ENCODE data around the gene KLHL29. TPM values are rescaled to one million over a fixed set of nuclear protein-coding genes. Genes with fewer than 3 reads are reported as not detected.

Gene KLHL29
- total RNA-seq, 1 experiment from 2014 or later = 3.8 TPM

DNA sequence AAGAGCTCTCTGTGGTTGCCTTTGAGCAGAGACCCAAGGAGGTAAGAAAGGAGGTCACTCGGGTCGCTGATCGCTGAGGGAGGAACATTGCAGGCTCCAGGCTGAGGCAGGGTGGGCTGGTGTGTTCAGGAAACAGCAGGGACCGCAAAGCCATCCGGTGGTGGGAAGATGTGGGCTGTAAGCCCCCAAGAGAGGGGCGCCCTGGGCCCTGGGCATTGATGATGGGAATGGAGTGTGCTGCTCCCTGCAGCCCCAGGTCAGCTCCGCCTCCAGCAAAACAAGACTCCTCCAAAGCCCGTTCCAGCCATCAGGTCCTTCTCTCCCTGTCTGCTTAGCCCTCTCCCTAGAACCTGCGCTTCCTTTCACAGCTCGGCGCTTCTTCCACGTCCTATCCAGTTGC is 229.7 kb downstream of the KLHL29 start:
- H3K27me3 ChIP-seq (ENCODE audit: low read length) = no peaks in the 10 kb centered on the region
- H3K79me2 ChIP-seq (ENCODE audit: low read length) = no peaks in the 10 kb centered on the region
- H3K4me3 ChIP-seq (ENCODE audit: low read length) = no peak overlapping the region
- no peak overlapping the region for H3K27ac ChIP-seq (ENCODE audit: low read length)
- H3K4me1 ChIP-seq (ENCODE audit: low read length) = no peaks in the 10 kb centered on the region
- H3K9ac ChIP-seq (ENCODE audit: low read length) = no peak overlapping the region
- DNase-seq = no peak
- H3K36me3 ChIP-seq (ENCODE audit: insufficient read depth, low read length) = no peaks in the 10 kb centered on the region
- no peak overlapping the region for H3K4me2 ChIP-seq (ENCODE audit: low read depth, low read length, poor library complexity, severe bottlenecking)
- H4K20me1 ChIP-seq (ENCODE audit: insufficient read depth, low read depth, low read length) = no peaks in the 10 kb centered on the region; the same call in 1 of the 2 replicates
- H3K9me2 ChIP-seq (replicated peaks; ENCODE audit: insufficient read depth, low read length) = no peaks in the 10 kb centered on the region
- no peak overlapping the region for H2AFZ ChIP-seq (ENCODE audit: low read length)
- H3K9me3 ChIP-seq (ENCODE audit: low read length) = no peaks in the 10 kb centered on the region

DNA sequence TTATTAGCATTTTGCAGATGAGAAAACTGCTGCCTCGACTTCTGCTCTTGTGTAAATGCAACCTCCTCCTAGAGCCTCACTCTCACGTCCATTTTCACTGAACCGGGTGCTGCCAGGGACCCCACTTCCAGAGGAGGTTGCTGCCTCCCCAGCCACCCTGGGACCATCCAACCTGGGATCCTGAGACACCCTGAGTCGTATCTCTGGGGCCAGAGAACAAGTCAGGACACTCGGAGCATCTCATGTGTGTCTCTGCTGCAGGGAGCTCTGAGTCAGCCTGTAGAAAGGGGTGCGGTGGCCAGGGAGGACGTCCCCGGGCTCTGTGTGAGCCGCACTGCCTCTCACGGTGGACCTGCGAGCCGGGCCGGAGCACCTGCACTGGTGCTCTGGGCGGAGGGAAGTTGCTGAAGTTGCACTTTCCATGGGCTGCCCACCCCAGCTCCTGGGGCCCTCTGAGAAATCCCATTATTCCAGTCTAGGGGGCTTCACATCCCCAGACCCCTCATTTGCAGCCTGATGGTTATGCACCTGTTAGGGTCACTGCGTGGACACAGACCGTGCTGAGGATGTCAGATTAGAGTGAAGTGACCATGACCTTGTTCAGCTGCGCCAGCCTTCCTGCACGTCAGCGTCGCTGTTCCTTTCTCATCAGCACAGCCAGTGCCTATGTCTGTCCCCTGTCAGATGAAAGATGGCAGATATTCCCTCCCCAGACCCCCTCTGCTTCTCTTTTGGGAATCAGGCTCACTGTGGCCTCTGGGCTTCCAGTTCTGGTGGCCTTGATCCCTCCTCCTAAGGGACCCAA is 230.4 kb downstream of the KLHL29 start:
- no peaks in the 10 kb centered on the region for H3K9me2 ChIP-seq (replicated peaks; ENCODE audit: insufficient read depth, low read length)
- H3K27ac ChIP-seq (ENCODE audit: low read length) = no peak overlapping the region
- H3K79me2 ChIP-seq (ENCODE audit: low read length) = no peaks in the 10 kb centered on the region
- H2AFZ ChIP-seq (ENCODE audit: low read length) = no peak overlapping the region
- H3K4me3 ChIP-seq (ENCODE audit: low read length) = no peak overlapping the region
- DNase-seq = no peak
- H3K9ac ChIP-seq (ENCODE audit: low read length) = no peak overlapping the region
- H3K27me3 ChIP-seq (ENCODE audit: low read length) = no peaks in the 10 kb centered on the region
- H3K4me2 ChIP-seq (ENCODE audit: low read depth, low read length, poor library complexity, severe bottlenecking) = no peak overlapping the region
- H3K9me3 ChIP-seq (ENCODE audit: low read length) = no peaks in the 10 kb centered on the region
- no peaks in the 10 kb centered on the region for H3K4me1 ChIP-seq (ENCODE audit: low read length)
- H4K20me1 ChIP-seq (ENCODE audit: insufficient read depth, low read depth, low read length) = no peaks in the 10 kb centered on the region; the same call in 1 of the 2 replicates
- H3K36me3 ChIP-seq (ENCODE audit: insufficient read depth, low read length) = no peaks in the 10 kb centered on the region

DNA sequence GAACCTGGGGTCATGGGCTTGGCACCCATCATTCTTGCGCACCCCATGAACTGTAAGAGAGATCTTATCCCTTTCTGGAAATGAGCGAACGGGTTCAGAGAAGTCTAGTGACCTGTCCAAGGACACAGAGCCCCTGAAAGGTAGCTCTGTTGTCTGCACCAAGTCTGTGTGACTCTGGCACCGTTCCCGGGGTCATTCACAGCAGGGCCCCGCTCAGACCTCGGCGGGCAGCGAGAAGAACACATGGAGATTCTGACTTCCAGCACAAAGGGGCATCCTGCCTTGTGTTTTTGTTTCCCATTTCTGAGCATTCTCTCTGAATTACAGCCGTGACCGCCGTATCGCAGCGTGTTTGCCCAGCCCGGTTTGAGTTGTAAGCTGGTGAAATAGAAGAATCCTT is 231.7 kb downstream of the KLHL29 start:
- no peak overlapping the region for H3K4me2 ChIP-seq (ENCODE audit: low read depth, low read length, poor library complexity, severe bottlenecking)
- H3K36me3 ChIP-seq (ENCODE audit: insufficient read depth, low read length) = no peaks in the 10 kb centered on the region
- no peaks in the 10 kb centered on the region for H3K79me2 ChIP-seq (ENCODE audit: low read length)
- H4K20me1 ChIP-seq (ENCODE audit: insufficient read depth, low read depth, low read length) = no peaks in the 10 kb centered on the region; the same call in 1 of the 2 replicates
- no peaks in the 10 kb centered on the region for H3K27me3 ChIP-seq (ENCODE audit: low read length)
- H3K27ac ChIP-seq (ENCODE audit: low read length) = no peak overlapping the region
- H3K9me2 ChIP-seq (replicated peaks; ENCODE audit: insufficient read depth, low read length) = no peaks in the 10 kb centered on the region
- H3K4me3 ChIP-seq (ENCODE audit: low read length) = no peak overlapping the region
- H3K9me3 ChIP-seq (ENCODE audit: low read length) = no peaks in the 10 kb centered on the region
- no peak overlapping the region for H2AFZ ChIP-seq (ENCODE audit: low read length)
- H3K9ac ChIP-seq (ENCODE audit: low read length) = no peak overlapping the region
- no peak for DNase-seq
- H3K4me1 ChIP-seq (ENCODE audit: low read length) = no peaks in the 10 kb centered on the region

DNA sequence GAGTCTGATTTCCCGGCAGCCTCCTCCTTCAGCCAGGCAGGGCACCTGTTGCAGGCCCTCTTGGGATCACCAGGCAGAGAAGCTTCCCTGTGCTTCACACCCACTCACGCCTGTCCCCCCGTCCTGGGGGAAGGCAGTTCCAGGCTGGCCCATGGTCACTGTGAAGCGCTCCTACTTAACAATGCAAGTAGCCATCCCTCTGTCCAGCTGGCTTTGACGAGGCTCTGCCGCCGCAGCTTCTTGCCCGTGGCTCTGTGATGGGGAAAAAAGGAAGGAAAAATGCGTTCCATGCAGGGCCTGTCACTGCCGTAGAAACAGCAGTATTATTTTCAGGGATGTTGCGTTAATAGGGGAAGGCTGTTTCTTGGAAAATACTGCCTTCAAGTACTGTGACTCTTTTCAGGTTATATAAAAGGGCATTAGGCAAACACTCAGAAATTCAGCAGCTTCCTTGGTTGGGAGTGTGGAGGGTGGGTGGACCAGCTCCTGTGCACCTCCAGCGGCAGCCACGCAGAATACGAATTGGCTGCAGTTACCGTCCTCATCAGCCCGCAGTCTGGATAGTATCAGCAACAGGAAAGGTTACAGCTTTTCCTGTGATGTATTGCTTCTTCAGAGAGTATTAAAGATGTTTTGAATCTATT is 232.3 kb downstream of the KLHL29 start:
- Histone ChIP-seq H3K4me3 (ENCODE audit: low read length) (no peak overlapping the region), H3K9me3 (ENCODE audit: low read length) (no peaks in the 10 kb centered on the region), H3K4me2 (ENCODE audit: low read depth, low read length, poor library complexity, severe bottlenecking) (no peak overlapping the region), H3K9ac (ENCODE audit: low read length) (no peak overlapping the region), H4K20me1 (ENCODE audit: insufficient read depth, low read depth, low read length) (no peaks in the 10 kb centered on the region; the same call in 1 of the 2 replicates), H3K4me1 (ENCODE audit: low read length) (no peaks in the 10 kb centered on the region), H2AFZ (ENCODE audit: low read length) (no peak overlapping the region), H3K79me2 (ENCODE audit: low read length) (no peaks in the 10 kb centered on the region), H3K27ac (ENCODE audit: low read length) (no peak overlapping the region), H3K27me3 (ENCODE audit: low read length) (no peaks in the 10 kb centered on the region), H3K36me3 (ENCODE audit: insufficient read depth, low read length) (no peaks in the 10 kb centered on the region), H3K9me2 (replicated peaks; ENCODE audit: insufficient read depth, low read length) (no peaks in the 10 kb centered on the region)
- no peak for DNase-seq

GRCh38 chr2:23617811-23618215 is 232.8 kb downstream of the KLHL29 start:
- no peak overlapping the region for H3K27ac ChIP-seq (ENCODE audit: low read length)
- no peaks in the 10 kb centered on the region for H3K9me3 ChIP-seq (ENCODE audit: low read length)
- no peak overlapping the region for H2AFZ ChIP-seq (ENCODE audit: low read length)
- H3K27me3 ChIP-seq (ENCODE audit: low read length) = no peaks in the 10 kb centered on the region
- no peaks in the 10 kb centered on the region; the same call in 1 of the 2 replicates for H4K20me1 ChIP-seq (ENCODE audit: insufficient read depth, low read depth, low read length)
- H3K4me3 ChIP-seq (ENCODE audit: low read length) = no peak overlapping the region
- no peak for DNase-seq
- no peaks in the 10 kb centered on the region for H3K9me2 ChIP-seq (replicated peaks; ENCODE audit: insufficient read depth, low read length)
- H3K4me2 ChIP-seq (ENCODE audit: low read depth, low read length, poor library complexity, severe bottlenecking) = no peak overlapping the region
- no peaks in the 10 kb centered on the region for H3K79me2 ChIP-seq (ENCODE audit: low read length)
- no peaks in the 10 kb centered on the region for H3K36me3 ChIP-seq (ENCODE audit: insufficient read depth, low read length)
- H3K9ac ChIP-seq (ENCODE audit: low read length) = no peak overlapping the region
- no peaks in the 10 kb centered on the region for H3K4me1 ChIP-seq (ENCODE audit: low read length)

DNA sequence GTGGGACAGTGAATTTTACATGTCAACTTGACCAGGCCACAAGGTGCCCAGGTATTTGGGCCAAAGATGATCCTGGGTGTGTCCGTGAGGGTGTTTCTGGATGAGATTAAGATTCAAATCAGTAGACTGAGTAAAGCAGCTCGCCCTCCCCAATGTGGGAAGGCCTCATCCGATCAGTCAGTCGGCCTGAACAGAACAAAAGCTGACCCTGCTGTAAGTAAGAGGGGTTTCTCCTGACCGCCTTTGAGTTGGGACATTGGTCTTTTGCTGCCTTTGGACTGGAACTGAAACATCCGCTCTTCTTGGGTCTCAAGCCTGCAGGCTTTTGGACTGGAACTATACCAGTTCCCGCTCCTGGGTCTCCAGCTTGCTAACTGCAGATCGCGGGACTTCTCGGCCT is 233.3 kb downstream of the KLHL29 start:
- no peak overlapping the region for H2AFZ ChIP-seq (ENCODE audit: low read length)
- H3K27ac ChIP-seq (ENCODE audit: low read length) = no peak overlapping the region
- H3K9me2 ChIP-seq (replicated peaks; ENCODE audit: insufficient read depth, low read length) = no peaks in the 10 kb centered on the region
- no peak overlapping the region for H3K9ac ChIP-seq (ENCODE audit: low read length)
- no peaks in the 10 kb centered on the region for H3K36me3 ChIP-seq (ENCODE audit: insufficient read depth, low read length)
- no peak overlapping the region for H3K4me3 ChIP-seq (ENCODE audit: low read length)
- H4K20me1 ChIP-seq (ENCODE audit: insufficient read depth, low read depth, low read length) = no peaks in the 10 kb centered on the region; the same call in 1 of the 2 replicates
- H3K4me1 ChIP-seq (ENCODE audit: low read length) = no peaks in the 10 kb centered on the region
- DNase-seq = no peak
- no peaks in the 10 kb centered on the region for H3K9me3 ChIP-seq (ENCODE audit: low read length)
- H3K79me2 ChIP-seq (ENCODE audit: low read length) = no peaks in the 10 kb centered on the region
- no peak overlapping the region for H3K4me2 ChIP-seq (ENCODE audit: low read depth, low read length, poor library complexity, severe bottlenecking)
- H3K27me3 ChIP-seq (ENCODE audit: low read length) = no peaks in the 10 kb centered on the region

GRCh38 chr2:23618794-23619530 is 234.0 kb downstream of the KLHL29 start:
- Histone ChIP-seq H3K9me2 (replicated peaks; ENCODE audit: insufficient read depth, low read length) (no peaks in the 10 kb centered on the region), H3K27ac (ENCODE audit: low read length) (no peak overlapping the region), H3K79me2 (ENCODE audit: low read length) (no peaks in the 10 kb centered on the region), H3K4me2 (ENCODE audit: low read depth, low read length, poor library complexity, severe bottlenecking) (no peak overlapping the region), H3K4me1 (ENCODE audit: low read length) (no peaks in the 10 kb centered on the region), H3K36me3 (ENCODE audit: insufficient read depth, low read length) (no peaks in the 10 kb centered on the region), H3K9me3 (ENCODE audit: low read length) (peaks cover 3% of the 10 kb centered on the region), H2AFZ (ENCODE audit: low read length) (no peak overlapping the region), H4K20me1 (ENCODE audit: insufficient read depth, low read depth, low read length) (no peaks in the 10 kb centered on the region; the same call in 1 of the 2 replicates), H3K4me3 (ENCODE audit: low read length) (no peak overlapping the region), H3K27me3 (ENCODE audit: low read length) (no peaks in the 10 kb centered on the region; the same call in 1 of the 2 replicates), H3K9ac (ENCODE audit: low read length) (no peak overlapping the region)
- DNase-seq = no peak

DNA sequence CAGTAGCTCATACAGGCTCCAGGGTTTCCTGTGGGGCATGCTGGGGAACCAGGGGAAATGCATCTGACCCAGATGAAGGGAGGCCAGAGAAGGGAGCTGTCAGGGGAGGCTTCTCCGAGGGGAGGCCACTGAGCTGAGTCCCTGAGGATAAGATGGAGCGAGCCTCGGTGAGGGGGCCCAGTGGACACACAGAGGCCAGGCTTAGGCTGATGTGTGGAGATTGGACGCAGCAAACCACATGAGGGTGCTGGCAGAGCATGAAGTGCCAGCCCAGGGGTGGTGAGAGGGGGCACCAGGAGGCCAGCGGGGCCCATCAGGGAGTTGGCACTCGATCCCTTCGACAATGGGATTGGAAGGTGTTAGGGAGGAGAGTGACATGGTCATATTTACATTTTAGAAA is 235.0 kb downstream of the KLHL29 start:
- H3K9me3 ChIP-seq (ENCODE audit: low read length) = peaks cover 6% of the 10 kb centered on the region
- H3K79me2 ChIP-seq (ENCODE audit: low read length) = no peaks in the 10 kb centered on the region
- H4K20me1 ChIP-seq (ENCODE audit: insufficient read depth, low read depth, low read length) = no peaks in the 10 kb centered on the region; the same call in 1 of the 2 replicates
- H3K9ac ChIP-seq (ENCODE audit: low read length) = no peak overlapping the region
- DNase-seq = no peak
- no peaks in the 10 kb centered on the region for H3K36me3 ChIP-seq (ENCODE audit: insufficient read depth, low read length)
- no peaks in the 10 kb centered on the region; the same call in 1 of the 2 replicates for H3K27me3 ChIP-seq (ENCODE audit: low read length)
- no peak overlapping the region for H3K4me2 ChIP-seq (ENCODE audit: low read depth, low read length, poor library complexity, severe bottlenecking)
- no peaks in the 10 kb centered on the region for H3K9me2 ChIP-seq (replicated peaks; ENCODE audit: insufficient read depth, low read length)
- no peak overlapping the region for H3K27ac ChIP-seq (ENCODE audit: low read length)
- no peak overlapping the region for H2AFZ ChIP-seq (ENCODE audit: low read length)
- H3K4me1 ChIP-seq (ENCODE audit: low read length) = no peaks in the 10 kb centered on the region
- H3K4me3 ChIP-seq (ENCODE audit: low read length) = no peak overlapping the region
